Adrenal gland (tissue), 5 donors: ENCODE data around the gene TBC1D14.

Experiments
- POLR2A ChIP-seq, 2 donors: fragments of 450-650 bp; IDR thresholded peaks; one replicate each; pipeline ENCODE4 v1.6.1; 2017; ENCODE audit warnings: antibody characterized with exemption in 2 of 2, mild to moderate bottlenecking in 2 of 2, moderate library complexity in 1 of 2
- TF ChIP-seq, protein P1 (sequence below), 6 experiments: fragments of 450-650 bp in 4 of 6; fragments of 200-600 bp in 2 of 6; sonication (generic) in 1 of 6; IDR thresholded peaks; 1 replicate in 5 of 6; 2 replicates in 1 of 6; pipeline versions ENCODE4 v1.5.1 to v1.8.0; 2016 to 2021; ENCODE audit warnings: antibody characterized with exemption in 6 of 6, mild to moderate bottlenecking in 2 of 6, moderate library complexity in 1 of 6
- donor health status: DM: no; HTN: no; CAD: no.

- TF ChIP-seq, protein P1, sequence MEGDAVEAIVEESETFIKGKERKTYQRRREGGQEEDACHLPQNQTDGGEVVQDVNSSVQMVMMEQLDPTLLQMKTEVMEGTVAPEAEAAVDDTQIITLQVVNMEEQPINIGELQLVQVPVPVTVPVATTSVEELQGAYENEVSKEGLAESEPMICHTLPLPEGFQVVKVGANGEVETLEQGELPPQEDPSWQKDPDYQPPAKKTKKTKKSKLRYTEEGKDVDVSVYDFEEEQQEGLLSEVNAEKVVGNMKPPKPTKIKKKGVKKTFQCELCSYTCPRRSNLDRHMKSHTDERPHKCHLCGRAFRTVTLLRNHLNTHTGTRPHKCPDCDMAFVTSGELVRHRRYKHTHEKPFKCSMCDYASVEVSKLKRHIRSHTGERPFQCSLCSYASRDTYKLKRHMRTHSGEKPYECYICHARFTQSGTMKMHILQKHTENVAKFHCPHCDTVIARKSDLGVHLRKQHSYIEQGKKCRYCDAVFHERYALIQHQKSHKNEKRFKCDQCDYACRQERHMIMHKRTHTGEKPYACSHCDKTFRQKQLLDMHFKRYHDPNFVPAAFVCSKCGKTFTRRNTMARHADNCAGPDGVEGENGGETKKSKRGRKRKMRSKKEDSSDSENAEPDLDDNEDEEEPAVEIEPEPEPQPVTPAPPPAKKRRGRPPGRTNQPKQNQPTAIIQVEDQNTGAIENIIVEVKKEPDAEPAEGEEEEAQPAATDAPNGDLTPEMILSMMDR (IDR thresholded peaks at IDR 0.05), result no peak
- TF ChIP-seq POLR2A (IDR thresholded peaks at IDR 0.05), result no peak
Measured at GRCh38 chr4:7041246-7041645, 131.6 kb downstream of the TBC1D14 start.
